ENCODE measurements around the gene DIAPH2. TPM values are rescaled to one million over a fixed set of nuclear protein-coding genes. Genes with fewer than 3 reads are reported as not detected.

The DIAPH2 gene
- total RNA-seq, 1 experiment from 2014 or later = 10.9 TPM

- Histone ChIP-seq H3K79me2 (ENCODE audit: insufficient read depth, low read length) (no peaks in the 10 kb centered on the region), H3K4me1 (ENCODE audit: control insufficient read depth in 1 of 2, insufficient read depth in 2 of 2, low read length in 2 of 2) (no peaks in the 10 kb centered on the region), H4K20me1 (ENCODE audit: insufficient read depth) (no peaks in the 10 kb centered on the region), H3K9me3 (ENCODE audit: control insufficient read depth in 1 of 2, insufficient read depth in 1 of 2, low read depth in 1 of 2, low read length in 2 of 2) (no peaks in the 10 kb centered on the region), H3K9me2 (ENCODE audit: insufficient read depth) (no peaks in the 10 kb centered on the region), H3K4me2 (ENCODE audit: low read length) (no peak overlapping the region), H2AFZ (ENCODE audit: low read depth, low read length, poor library complexity, severe bottlenecking) (no peak overlapping the region), H3K27ac (ENCODE audit: low read depth, low read length) (no peak overlapping the region), H3K27me3 (ENCODE audit: insufficient read depth, low read length) (no peaks in the 10 kb centered on the region), H3K36me3 (ENCODE audit: control insufficient read depth in 1 of 2, insufficient read depth in 2 of 2, low read length in 2 of 2) (no peaks in the 10 kb centered on the region), H3K9ac (ENCODE audit: low read length) (no peak overlapping the region), H3K4me3 (replicated peaks in 1 of 2; ENCODE audit: low read depth in 1 of 2, low read length in 2 of 2) (no peak overlapping the region)
- ChIA-PET CTCF (no interaction called here), POLR2A (no interaction called here), RAD21 (ENCODE audit: low non-redundant PET in 1 of 2, low total read pairs in 2 of 2, uncharacterized antibody in 2 of 2, unreplicated experiment in 2 of 2) (no interaction called here)
- no peak for ATAC-seq
- intact Hi-C loops (cut with micrococcal nuclease) = no loop called here
- no TSS peak for BruUV-seq (replicated peaks)
- TF ChIP-seq POLR2A (IDR thresholded peaks at IDR 0.05; ENCODE audit: borderline replicate concordance, extremely low read depth, insufficient read depth, insufficient read length) = no peak
- no peak for TF ChIP-seq REST (IDR thresholded peaks at IDR 0.05; ENCODE audit: low read depth)
- no peak for TF ChIP-seq SRF (IDR thresholded peaks at IDR 0.05; ENCODE audit: low read depth)
- DNase-seq (ENCODE audit: low read depth, low spot score) = no peak
These were observed 473.6 kb downstream of the DIAPH2 start for GRCh38 chrX:97158269-97158668.

- no peaks in the 10 kb centered on the region for H3K4me1 ChIP-seq (ENCODE audit: control insufficient read depth in 1 of 2, insufficient read depth in 2 of 2, low read length in 2 of 2)
- H3K27ac ChIP-seq (ENCODE audit: low read depth, low read length) = no peak overlapping the region
- no peak for TF ChIP-seq SIN3A (IDR thresholded peaks at IDR 0.05; ENCODE audit: low read depth)
- TF ChIP-seq RAD21 (IDR thresholded peaks at IDR 0.05; ENCODE audit: low read depth) = no peak
- TF ChIP-seq CBX3 (IDR thresholded peaks at IDR 0.05; ENCODE audit: low read depth) = no peak
- TF ChIP-seq CEBPB (IDR thresholded peaks at IDR 0.05; ENCODE audit: low read depth) = peak; percentile 24; the same call in 1 of the 2 replicates
- no peak overlapping the region for H3K9ac ChIP-seq (ENCODE audit: low read length)
- H3K4me3 ChIP-seq (replicated peaks in 1 of 2; ENCODE audit: low read depth in 1 of 2, low read length in 2 of 2) = no peak overlapping the region
- intact Hi-C loops (cut with micrococcal nuclease) = no loop called here
- H3K79me2 ChIP-seq (ENCODE audit: insufficient read depth, low read length) = no peaks in the 10 kb centered on the region
- no peak for DNase-seq (ENCODE audit: low read depth, low spot score)
- RAD21 ChIA-PET (ENCODE audit: low non-redundant PET in 1 of 2, low total read pairs in 2 of 2, uncharacterized antibody in 2 of 2, unreplicated experiment in 2 of 2) = no interaction called here
- ATAC-seq = no peak; the same call in 1 of the 2 replicates
- H2AFZ ChIP-seq (ENCODE audit: low read depth, low read length, poor library complexity, severe bottlenecking) = no peak overlapping the region
- H3K36me3 ChIP-seq (ENCODE audit: control insufficient read depth in 1 of 2, insufficient read depth in 2 of 2, low read length in 2 of 2) = no peaks in the 10 kb centered on the region
- H4K20me1 ChIP-seq (ENCODE audit: insufficient read depth) = no peaks in the 10 kb centered on the region
- no peaks in the 10 kb centered on the region for H3K9me3 ChIP-seq (ENCODE audit: control insufficient read depth in 1 of 2, insufficient read depth in 1 of 2, low read depth in 1 of 2, low read length in 2 of 2)
- no TSS peak for BruUV-seq (replicated peaks)
- POLR2A ChIA-PET = no interaction called here
- no peaks in the 10 kb centered on the region for H3K9me2 ChIP-seq (ENCODE audit: insufficient read depth)
- CTCF ChIA-PET = no interaction called here
- no peak overlapping the region for H3K4me2 ChIP-seq (ENCODE audit: low read length)
- no peaks in the 10 kb centered on the region for H3K27me3 ChIP-seq (ENCODE audit: insufficient read depth, low read length)
These were observed 475.5 kb downstream of the DIAPH2 start for GRCh38 chrX:97159916-97160800.

All from HCT116 (cell line).